Measurements from ENCODE around the gene SLC25A40.
"Not testable (repeated sequence)": the region's sequence is repeated elsewhere in the genome, so short reads cannot be mapped to it uniquely, and the experiment has no call there.

Gene SLC25A40

GRCh38 chr7:87831097-87831496 is 45.1 kb downstream of the SLC25A40 start:
- no peaks in the 10 kb centered on the region for H3K27me3 ChIP-seq
- no peaks in the 10 kb centered on the region for H3K4me1 ChIP-seq
- H4K20me1 ChIP-seq: no peaks in the 10 kb centered on the region
- no peak overlapping the region for H3K4me2 ChIP-seq
- H3K9ac ChIP-seq: no peak overlapping the region
- peaks cover 8% of the 10 kb centered on the region for H3K9me3 ChIP-seq
- H3K36me3 ChIP-seq: peaks cover 10% of the 10 kb centered on the region; the same call in 1 of the 2 replicates
- H3K4me3 ChIP-seq: no peak overlapping the region
- no peak for TF ChIP-seq Cebpa-rat (IDR thresholded peaks at IDR 0.05)
- H3K27ac ChIP-seq: no peak overlapping the region

- not testable (repeated sequence) for H3K9ac ChIP-seq, H3K4me1 ChIP-seq, H4K20me1 ChIP-seq, H3K4me2 ChIP-seq, H3K27me3 ChIP-seq, H3K4me3 ChIP-seq, H3K36me3 ChIP-seq, H3K27ac ChIP-seq
- peaks cover 29% of the 10 kb centered on the region for H3K9me3 ChIP-seq
Measured at GRCh38 chr7:87828383-87828782, 47.8 kb downstream of the SLC25A40 start.

GRCh38 chr7:87825369-87825768 is 50.8 kb downstream of the SLC25A40 start:
- peaks cover 29% of the 10 kb centered on the region for H3K9me3 ChIP-seq
- H3K4me3 ChIP-seq, H3K4me2 ChIP-seq, H3K36me3 ChIP-seq, H4K20me1 ChIP-seq, H3K4me1 ChIP-seq, H3K27ac ChIP-seq, H3K27me3 ChIP-seq, H3K9ac ChIP-seq: not testable (repeated sequence)

GRCh38 chr7:87822056-87822455 is 54.1 kb downstream of the SLC25A40 start:
- H3K4me1 ChIP-seq, H4K20me1 ChIP-seq, H3K36me3 ChIP-seq, H3K9ac ChIP-seq, H3K27me3 ChIP-seq, H3K27ac ChIP-seq, H3K4me3 ChIP-seq, H3K4me2 ChIP-seq: not testable (repeated sequence)
- H3K9me3 ChIP-seq: peaks cover 26% of the 10 kb centered on the region

- Histone ChIP-seq H3K4me2 (no peak overlapping the region), H3K9me3 (no peaks in the 10 kb centered on the region), H3K36me3 (no peaks in the 10 kb centered on the region)
Measured at GRCh38 chr7:87818336-87818735, 57.8 kb downstream of the SLC25A40 start.

GRCh38 chr7:87816389-87816788 is 59.8 kb downstream of the SLC25A40 start:
- no peak overlapping the region for H3K4me2 ChIP-seq
- no peaks in the 10 kb centered on the region for H3K9me3 ChIP-seq
- H3K4me3 ChIP-seq: no peak overlapping the region
- H3K36me3 ChIP-seq: no peaks in the 10 kb centered on the region
- no peak for TF ChIP-seq Cebpa-rat (IDR thresholded peaks at IDR 0.05)
- H4K20me1 ChIP-seq: no peaks in the 10 kb centered on the region
- H3K4me1 ChIP-seq: no peaks in the 10 kb centered on the region
- H3K27ac ChIP-seq: no peak overlapping the region
- no peak overlapping the region for H3K9ac ChIP-seq
- H3K27me3 ChIP-seq: no peaks in the 10 kb centered on the region

More at GRCh38 chr7:87818336-87818735, 57.8 kb downstream of the SLC25A40 start:
- Histone ChIP-seq H3K9ac (no peak overlapping the region), H4K20me1 (no peaks in the 10 kb centered on the region), H3K27ac (no peak overlapping the region), H3K4me3 (no peak overlapping the region), H3K27me3 (no peaks in the 10 kb centered on the region), H3K4me1 (no peaks in the 10 kb centered on the region)
- no peak for TF ChIP-seq Cebpa-rat (IDR thresholded peaks at IDR 0.05)

- H3K36me3 ChIP-seq: no peaks in the 10 kb centered on the region
- no peaks in the 10 kb centered on the region for H3K27me3 ChIP-seq
- H4K20me1 ChIP-seq: no peaks in the 10 kb centered on the region
- H3K9ac ChIP-seq: no peak overlapping the region
- H3K9me3 ChIP-seq: no peaks in the 10 kb centered on the region
- H3K4me1 ChIP-seq: no peaks in the 10 kb centered on the region
- no peak for TF ChIP-seq Cebpa-rat (IDR thresholded peaks at IDR 0.05)
- no peak overlapping the region for H3K4me2 ChIP-seq
- H3K4me3 ChIP-seq: no peak overlapping the region
- H3K27ac ChIP-seq: no peak overlapping the region
Measured at GRCh38 chr7:87810726-87811125, 65.4 kb downstream of the SLC25A40 start.

GRCh38 chr7:87810130-87810529 is 66.0 kb downstream of the SLC25A40 start:
- Histone ChIP-seq H3K27me3 (no peaks in the 10 kb centered on the region), H3K9me3 (no peaks in the 10 kb centered on the region), H3K4me1 (no peaks in the 10 kb centered on the region), H3K27ac (no peak overlapping the region), H3K4me2 (no peak overlapping the region), H3K4me3 (no peak overlapping the region), H3K36me3 (no peaks in the 10 kb centered on the region), H4K20me1 (no peaks in the 10 kb centered on the region), H3K9ac (no peak overlapping the region)
- no peak for TF ChIP-seq Cebpa-rat (IDR thresholded peaks at IDR 0.05)

- no peaks in the 10 kb centered on the region for H4K20me1 ChIP-seq
- no peaks in the 10 kb centered on the region for H3K4me1 ChIP-seq
- H3K36me3 ChIP-seq: no peaks in the 10 kb centered on the region
- TF ChIP-seq Cebpa-rat (IDR thresholded peaks at IDR 0.05): no peak
- H3K27me3 ChIP-seq: no peaks in the 10 kb centered on the region
- H3K9me3 ChIP-seq: no peaks in the 10 kb centered on the region
- no peak overlapping the region for H3K27ac ChIP-seq
- no peak overlapping the region for H3K4me2 ChIP-seq
- no peak overlapping the region for H3K4me3 ChIP-seq
- H3K9ac ChIP-seq: no peak overlapping the region
Measured at GRCh38 chr7:87806150-87806549, 70.0 kb downstream of the SLC25A40 start.

- H3K9me3 ChIP-seq: no peaks in the 10 kb centered on the region
- TF ChIP-seq Cebpa-rat (IDR thresholded peaks at IDR 0.05): no peak
- H3K27ac ChIP-seq: no peak overlapping the region
- H3K4me2 ChIP-seq: no peak overlapping the region
- H3K4me1 ChIP-seq: no peaks in the 10 kb centered on the region
- no peak overlapping the region for H3K4me3 ChIP-seq
- no peak overlapping the region for H3K9ac ChIP-seq
- no peaks in the 10 kb centered on the region for H4K20me1 ChIP-seq
- no peaks in the 10 kb centered on the region for H3K36me3 ChIP-seq
- H3K27me3 ChIP-seq: no peaks in the 10 kb centered on the region
Measured at GRCh38 chr7:87797798-87798403, 78.3 kb downstream of the SLC25A40 start.

GRCh38 chr7:87797395-87797794 is 78.8 kb downstream of the SLC25A40 start:
- no peaks in the 10 kb centered on the region for H3K27me3 ChIP-seq
- H3K27ac ChIP-seq: no peak overlapping the region
- no peak overlapping the region for H3K4me2 ChIP-seq
- no peaks in the 10 kb centered on the region for H4K20me1 ChIP-seq
- H3K9me3 ChIP-seq: no peaks in the 10 kb centered on the region
- H3K4me1 ChIP-seq: no peaks in the 10 kb centered on the region
- no peak for TF ChIP-seq Cebpa-rat (IDR thresholded peaks at IDR 0.05)
- no peaks in the 10 kb centered on the region for H3K36me3 ChIP-seq
- no peak overlapping the region for H3K9ac ChIP-seq
- no peak overlapping the region for H3K4me3 ChIP-seq

All from BLaER1 (cell line).